GM12864 (cell line): ENCODE results near the gene PCK2.

Source experiments
- DNase-seq: peaks from one replicate; pipeline ENCODE4 v3.0.0-alpha.2; 2011; ENCODE audit warnings: low read depth
- H3K4me3 ChIP-seq: 2 replicates; pipeline ENCODE4 v1.5.1; 2011; ENCODE audit warnings: mild to moderate bottlenecking, low read depth, low read length, control low read depth
- TF ChIP-seq, protein P1 (sequence below): IDR thresholded peaks from 2 replicates; pipeline ENCODE4 v1.5.1; 2011; ENCODE audit warnings: low read depth, mild to moderate bottlenecking, moderate library complexity, low read length, control low read depth, inconsistent platforms; ENCODE audit errors: missing control alignments

PCK2 gene

DNA sequence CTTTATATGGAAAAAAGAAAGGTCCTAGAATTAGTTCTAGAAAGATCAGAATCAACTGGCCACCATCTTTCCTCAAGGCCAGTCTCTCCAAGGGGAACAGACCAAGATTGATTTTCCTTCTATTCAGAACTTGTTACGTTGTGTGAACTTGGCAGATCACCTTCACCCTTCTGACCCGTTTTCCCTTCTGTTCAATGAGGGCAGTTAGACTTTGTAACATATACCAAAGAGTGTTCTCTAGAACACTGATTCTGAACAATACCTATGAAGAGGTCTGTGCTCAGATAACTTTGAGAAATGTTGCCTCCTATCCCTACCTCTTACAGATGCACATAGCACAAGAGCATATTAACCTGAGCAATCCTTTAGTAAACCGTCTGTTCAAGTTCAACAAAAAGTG is 10.6 kb upstream of the PCK2 start:
- TF ChIP-seq, protein P1, sequence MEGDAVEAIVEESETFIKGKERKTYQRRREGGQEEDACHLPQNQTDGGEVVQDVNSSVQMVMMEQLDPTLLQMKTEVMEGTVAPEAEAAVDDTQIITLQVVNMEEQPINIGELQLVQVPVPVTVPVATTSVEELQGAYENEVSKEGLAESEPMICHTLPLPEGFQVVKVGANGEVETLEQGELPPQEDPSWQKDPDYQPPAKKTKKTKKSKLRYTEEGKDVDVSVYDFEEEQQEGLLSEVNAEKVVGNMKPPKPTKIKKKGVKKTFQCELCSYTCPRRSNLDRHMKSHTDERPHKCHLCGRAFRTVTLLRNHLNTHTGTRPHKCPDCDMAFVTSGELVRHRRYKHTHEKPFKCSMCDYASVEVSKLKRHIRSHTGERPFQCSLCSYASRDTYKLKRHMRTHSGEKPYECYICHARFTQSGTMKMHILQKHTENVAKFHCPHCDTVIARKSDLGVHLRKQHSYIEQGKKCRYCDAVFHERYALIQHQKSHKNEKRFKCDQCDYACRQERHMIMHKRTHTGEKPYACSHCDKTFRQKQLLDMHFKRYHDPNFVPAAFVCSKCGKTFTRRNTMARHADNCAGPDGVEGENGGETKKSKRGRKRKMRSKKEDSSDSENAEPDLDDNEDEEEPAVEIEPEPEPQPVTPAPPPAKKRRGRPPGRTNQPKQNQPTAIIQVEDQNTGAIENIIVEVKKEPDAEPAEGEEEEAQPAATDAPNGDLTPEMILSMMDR: no peak
- H3K4me3 ChIP-seq: no peak overlapping the region
- no peak for DNase-seq

DNA sequence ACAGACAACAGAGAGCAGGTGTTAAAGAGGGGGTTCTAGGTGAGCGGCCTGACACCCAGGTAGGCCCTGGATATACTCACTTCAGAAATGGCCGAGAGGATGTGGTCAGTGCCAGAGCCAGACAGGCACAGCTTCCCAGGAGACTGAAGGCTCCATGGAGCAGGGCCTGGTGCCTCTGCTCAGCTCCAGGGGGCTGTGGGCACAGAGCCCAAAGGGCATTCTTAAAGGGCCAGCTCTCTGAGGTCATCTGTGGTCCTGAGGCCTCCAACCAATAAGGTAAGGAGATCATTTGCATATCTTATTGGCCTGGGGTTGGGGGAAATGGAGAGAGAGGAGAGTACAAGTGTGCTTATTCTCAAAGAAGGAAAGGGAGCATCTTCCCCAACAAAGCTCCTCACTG is 9.7 kb upstream of the PCK2 start:
- TF ChIP-seq, protein P1: no peak
- H3K4me3 ChIP-seq: no peak overlapping the region
- no peak for DNase-seq

DNA sequence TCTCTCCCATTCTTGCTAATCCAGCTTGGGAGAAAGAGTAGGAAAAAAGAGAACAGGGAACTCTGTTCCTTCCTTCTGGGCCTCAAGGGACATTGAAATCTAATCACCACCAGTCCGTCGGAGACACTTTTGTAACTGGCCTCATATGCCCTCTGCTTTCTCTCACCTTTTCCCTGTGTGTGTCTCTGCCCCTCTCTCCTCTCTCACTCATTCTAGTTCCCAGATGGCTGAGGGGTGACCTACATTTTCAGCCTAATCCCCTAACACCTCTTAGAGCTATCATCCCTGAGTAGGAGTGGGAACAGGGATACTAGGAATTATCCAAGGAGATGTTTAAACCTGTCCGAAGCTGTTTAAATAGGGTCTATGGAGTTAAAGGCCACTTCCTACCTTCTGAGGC is 8.9 kb upstream of the PCK2 start:
- TF ChIP-seq, protein P1: no peak
- H3K4me3 ChIP-seq: no peak overlapping the region
- DNase-seq: no peak

DNA sequence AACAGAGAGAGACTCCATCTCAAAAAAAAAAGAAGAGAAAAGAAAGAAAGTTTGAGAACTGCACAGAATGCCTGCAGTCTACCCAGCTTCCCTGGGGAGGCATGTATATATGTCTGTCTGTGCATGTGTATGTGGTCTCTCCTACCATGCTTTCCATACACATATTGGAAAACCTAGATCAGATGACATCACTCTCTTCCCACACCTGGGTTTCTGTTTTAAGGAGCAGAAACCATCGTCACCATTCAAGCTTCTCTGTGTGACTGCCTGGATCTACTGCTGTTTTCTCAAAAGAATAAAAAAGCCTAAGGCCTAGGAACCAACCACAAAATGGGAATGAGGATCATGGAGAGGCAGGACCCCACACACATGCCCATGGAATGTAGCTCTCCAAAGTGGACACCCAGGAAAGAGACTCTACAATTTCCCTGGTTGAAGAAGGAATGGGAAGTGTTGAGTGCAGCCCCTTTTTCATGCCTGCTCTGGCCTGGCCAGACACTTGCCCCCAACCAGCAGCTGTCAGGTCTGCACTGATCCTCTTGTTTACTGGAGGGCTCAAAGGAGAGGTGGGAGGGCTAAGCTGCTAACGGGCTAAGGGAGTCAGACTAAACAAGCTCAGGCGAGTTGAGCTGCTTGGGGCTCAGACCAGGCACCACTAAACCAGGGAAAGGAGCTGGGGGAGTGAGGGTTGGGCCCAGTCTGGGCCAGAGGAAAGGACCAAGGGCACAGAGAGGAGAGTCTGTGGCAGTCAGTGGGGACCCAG is 7.7 kb upstream of the PCK2 start:
- DNase-seq: no peak
- TF ChIP-seq, protein P1: no peak
- no peak overlapping the region for H3K4me3 ChIP-seq

DNA sequence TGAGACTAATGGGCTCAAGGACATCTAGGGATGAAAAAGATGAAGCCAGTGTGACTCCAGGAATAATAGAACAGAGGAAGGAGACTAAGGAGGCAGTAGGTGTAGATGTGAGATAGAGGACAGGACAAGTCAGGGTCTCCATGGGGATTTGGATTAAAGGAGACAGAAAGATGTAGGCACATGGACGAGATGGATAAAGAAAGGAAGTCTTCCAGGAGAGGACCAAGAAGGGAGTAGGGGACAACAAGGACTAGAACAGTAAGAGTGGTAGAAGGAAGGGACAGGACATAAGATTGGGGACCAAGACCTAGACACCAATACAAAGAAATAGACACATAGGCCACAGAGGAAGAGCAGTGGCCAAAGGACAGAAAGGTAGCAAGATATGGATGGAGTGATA is 7.1 kb upstream of the PCK2 start:
- H3K4me3 ChIP-seq: no peak overlapping the region
- no peak for DNase-seq
- TF ChIP-seq, protein P1: no peak

DNA sequence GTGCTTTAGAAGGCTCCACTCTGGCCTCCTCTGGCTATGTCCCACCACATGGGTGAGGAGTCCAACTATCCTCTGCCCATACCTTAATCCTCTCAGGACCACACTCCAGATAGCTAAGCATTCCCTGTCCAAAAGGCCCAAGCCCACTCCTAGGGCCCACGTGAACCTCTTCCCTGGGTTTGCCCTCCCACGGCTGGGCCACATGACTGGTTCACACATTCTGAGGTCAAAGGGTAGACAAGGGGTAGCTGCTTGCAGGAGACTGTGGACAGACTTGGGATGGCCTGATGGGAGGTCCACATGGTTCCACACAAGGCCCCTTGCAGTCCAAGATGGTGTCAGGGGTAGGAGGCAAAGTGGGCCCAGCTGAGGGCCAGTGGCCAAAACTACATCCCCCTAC is 6.0 kb upstream of the PCK2 start:
- H3K4me3 ChIP-seq: no peak overlapping the region
- no peak for DNase-seq
- TF ChIP-seq, protein P1: no peak

DNA sequence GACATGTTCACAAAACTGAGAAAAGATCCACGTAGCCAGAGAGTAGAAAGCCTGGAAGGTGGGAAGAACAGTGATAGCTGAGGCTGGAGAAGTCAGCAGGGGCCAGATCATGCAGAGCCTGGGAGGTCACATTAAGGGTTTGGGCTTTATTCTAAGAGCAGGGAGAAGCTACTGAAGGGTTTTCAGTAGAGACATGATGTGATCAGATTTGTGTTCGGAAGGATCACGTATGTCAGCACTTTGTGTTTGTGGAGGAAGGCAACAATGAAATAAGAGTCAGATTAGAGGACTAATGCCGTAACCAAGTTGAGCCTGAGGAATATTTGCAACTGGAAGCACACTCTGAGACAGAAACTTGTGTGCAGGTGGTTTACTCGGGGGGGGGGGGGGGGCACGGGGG is 4.2 kb upstream of the PCK2 start:
- no peak overlapping the region for H3K4me3 ChIP-seq
- no peak for DNase-seq
- TF ChIP-seq, protein P1: no peak
